Activated CD4-positive, alpha-beta T cell treated with anti-CD3 and anti-CD28 coated beads for 24 hours (primary cell): ENCODE measurements around the gene DUSP10.

Source experiments
- DNase-seq, 2 donors: peaks; one replicate each; pipeline ENCODE4 v3.0.0-alpha.2; 2020; ENCODE audit warnings: low read depth in 2 of 2

The DUSP10 gene

GRCh38 chr1:221741703-221742554 lies at the start of gene DUSP10:
TSS of gene DUSP10 (minus strand) at chr1:221742089. CDS start at chr1:221739744, 2,345 bp downstream.
- DNase-seq: peak; percentile 95 to 97

- no peak for DNase-seq
Measured at GRCh38 chr1:221788466-221788865, 46.6 kb upstream of the DUSP10 start.

GRCh38 chr1:221786647-221787046 lies 44.8 kb upstream of the DUSP10 start:
- DNase-seq: no peak

- DNase-seq: no peak
Measured at GRCh38 chr1:221783936-221784335, 42.0 kb upstream of the DUSP10 start.

- no peak for DNase-seq
Measured at GRCh38 chr1:221783437-221783836, 41.5 kb upstream of the DUSP10 start.

GRCh38 chr1:221782970-221783369 lies 41.1 kb upstream of the DUSP10 start:
- no peak for DNase-seq

- DNase-seq: no peak
Measured at GRCh38 chr1:221782477-221782876, 40.6 kb upstream of the DUSP10 start.

GRCh38 chr1:221781102-221781755 lies 39.3 kb upstream of the DUSP10 start:
- DNase-seq: no peak

GRCh38 chr1:221780175-221780574 lies 38.3 kb upstream of the DUSP10 start:
- DNase-seq: no peak

- no peak for DNase-seq
Measured at GRCh38 chr1:221779771-221780170, 37.9 kb upstream of the DUSP10 start.

GRCh38 chr1:221778535-221779142 lies 36.8 kb upstream of the DUSP10 start:
- DNase-seq: no peak

- no peak for DNase-seq
Measured at GRCh38 chr1:221778125-221778524, 36.2 kb upstream of the DUSP10 start.

GRCh38 chr1:221777431-221778072 lies 35.7 kb upstream of the DUSP10 start:
- peak in 1 of 2 donors; percentile 19 for DNase-seq

- DNase-seq: no peak
Measured at GRCh38 chr1:221776495-221777301, 34.8 kb upstream of the DUSP10 start.

- DNase-seq: no peak
Measured at GRCh38 chr1:221775206-221775605, 33.3 kb upstream of the DUSP10 start.

GRCh38 chr1:221774054-221774842 lies 32.4 kb upstream of the DUSP10 start:
- DNase-seq: no peak

- no peak for DNase-seq
Measured at GRCh38 chr1:221773383-221773782, 31.5 kb upstream of the DUSP10 start.

GRCh38 chr1:221772117-221772516 lies 30.2 kb upstream of the DUSP10 start:
- DNase-seq: no peak

- DNase-seq: no peak
Measured at GRCh38 chr1:221768444-221769066, 26.7 kb upstream of the DUSP10 start.

GRCh38 chr1:221766210-221766609 lies 24.3 kb upstream of the DUSP10 start:
- no peak for DNase-seq
